Neuronal stem cell (in vitro differentiated cells): ENCODE measurements around the gene ICAM2.

Source experiments
- DNase-seq: peaks from one replicate; pipeline ENCODE4 v3.0.0-alpha.2; 2013; ENCODE audit warnings: low spot score
- H2AFZ ChIP-seq: one replicate; pipeline ENCODE4 v1.6.1; 2013; ENCODE audit warnings: mild to moderate bottlenecking, low read length, inconsistent platforms
- H2AK5ac ChIP-seq: 2 replicates; pipeline ENCODE4 v1.6.1; 2013; ENCODE audit warnings: low read depth, mild to moderate bottlenecking, inconsistent platforms, low read length, moderate library complexity, mixed read lengths
- H2BK120ac ChIP-seq: 2 replicates; pipeline ENCODE4 v1.6.1; 2013; ENCODE audit warnings: low read depth, mild to moderate bottlenecking, inconsistent platforms, low read length, moderate library complexity, mixed read lengths
- H2BK12ac ChIP-seq: one replicate; pipeline ENCODE4 v1.6.1; 2013; ENCODE audit warnings: low read length, inconsistent platforms
- H2BK15ac ChIP-seq: 2 replicates; pipeline ENCODE4 v1.6.1; 2013; ENCODE audit warnings: mild to moderate bottlenecking, low read length, inconsistent platforms, mixed read lengths
- H2BK5ac ChIP-seq: one replicate; pipeline ENCODE4 v1.6.1; 2013; ENCODE audit warnings: inconsistent platforms, mild to moderate bottlenecking, low read length, moderate library complexity
- H3K14ac ChIP-seq: one replicate; pipeline ENCODE4 v1.6.1; 2013; ENCODE audit warnings: low read length, inconsistent platforms
- H3K18ac ChIP-seq: 2 replicates; pipeline ENCODE4 v1.6.1; 2013; ENCODE audit warnings: low read length, inconsistent platforms
- H3K23ac ChIP-seq: 2 replicates; pipeline ENCODE4 v1.6.1; 2013; ENCODE audit warnings: low read depth, mild to moderate bottlenecking, mixed read lengths, low read length, inconsistent platforms; ENCODE audit not compliant: poor library complexity
- H3K27ac ChIP-seq: replicated peaks from 3 replicates; pipeline ENCODE4 v1.5.1; 2013; ENCODE audit warnings: low read length, inconsistent platforms
- H3K27me3 ChIP-seq, 3 experiments: 2 replicates each; pipeline ENCODE4 v1.6.1; 2013; ENCODE audit warnings: low read length in 3 of 3, mild to moderate bottlenecking in 2 of 3, inconsistent platforms in 1 of 3, low read depth in 1 of 3, mixed read lengths in 1 of 3, moderate library complexity in 1 of 3; ENCODE audit not compliant: control insufficient read depth in 3 of 3, insufficient read depth in 3 of 3
- H3K36me3 ChIP-seq, 2 donors: replicated peaks in 1 of 2; 2 replicates each; pipeline ENCODE4 v1.6.1; 2013; ENCODE audit warnings: low read length in 2 of 2; ENCODE audit not compliant: control insufficient read depth in 2 of 2, insufficient read depth in 2 of 2
- H3K4ac ChIP-seq: 2 replicates; pipeline ENCODE4 v1.6.1; 2013; ENCODE audit warnings: inconsistent platforms, mild to moderate bottlenecking, low read length, moderate library complexity
- H3K4me1 ChIP-seq, 2 donors: 1 replicate in 1 of 2; 2 replicates in 1 of 2; pipeline ENCODE4 v1.6.1; 2013; ENCODE audit warnings: low read length in 2 of 2, low read depth in 1 of 2; ENCODE audit not compliant: control insufficient read depth in 2 of 2, insufficient read depth in 1 of 2
- H3K4me2 ChIP-seq: one replicate; pipeline ENCODE4 v1.6.1; 2013; ENCODE audit warnings: mild to moderate bottlenecking, low read length, inconsistent platforms; ENCODE audit not compliant: insufficient read depth, poor library complexity, severe bottlenecking
- H3K4me3 ChIP-seq, 2 donors: 2 replicates each; pipeline ENCODE4 v1.5.1; 2013; ENCODE audit warnings: low read length in 2 of 2, mild to moderate bottlenecking in 2 of 2, inconsistent platforms in 1 of 2, moderate library complexity in 1 of 2
- H3K79me1 ChIP-seq: one replicate; pipeline ENCODE4 v1.6.1; 2013; ENCODE audit warnings: low read depth, mild to moderate bottlenecking, inconsistent platforms, low read length, moderate library complexity
- H3K9ac ChIP-seq: one replicate; pipeline ENCODE4 v1.6.1; 2013; ENCODE audit warnings: mild to moderate bottlenecking, low read depth, low read length, inconsistent platforms; ENCODE audit not compliant: poor library complexity
- H3K9me3 ChIP-seq, 2 donors: replicated peaks in 1 of 2; 2 replicates each; pipeline versions ENCODE3 to v1.6.1; 2013; ENCODE audit warnings: low read length in 2 of 2, mild to moderate bottlenecking in 2 of 2, inconsistent platforms in 1 of 2, low read depth in 1 of 2, mixed read lengths in 1 of 2, moderate library complexity in 1 of 2; ENCODE audit not compliant: control insufficient read depth in 2 of 2, insufficient read depth in 1 of 2
- H4K8ac ChIP-seq: one replicate; pipeline ENCODE4 v1.6.1; 2013; ENCODE audit warnings: low read depth, mild to moderate bottlenecking, inconsistent platforms, low read length, moderate library complexity
- H4K91ac ChIP-seq: one replicate; pipeline ENCODE4 v1.6.1; 2013; ENCODE audit warnings: low read length, low read depth, mild to moderate bottlenecking, inconsistent platforms; ENCODE audit not compliant: poor library complexity
- WGBS, 2 donors: extraction: QIAGEN DNeasy Blood & Tissue Kit; methylation state at CpG; one replicate each; pipeline ENCODE4 v1.1.7; 2013; ENCODE audit warnings: missing lambda C conversion rate in 2 of 2, mixed read lengths in 1 of 2; ENCODE audit not compliant: insufficient read length in 2 of 2, insufficient replicate concordance in 1 of 2; ENCODE audit errors: extremely low coverage in 2 of 2; 5-methylcytosine and 5-hydroxymethylcytosine counted together

The ICAM2 gene

DNA sequence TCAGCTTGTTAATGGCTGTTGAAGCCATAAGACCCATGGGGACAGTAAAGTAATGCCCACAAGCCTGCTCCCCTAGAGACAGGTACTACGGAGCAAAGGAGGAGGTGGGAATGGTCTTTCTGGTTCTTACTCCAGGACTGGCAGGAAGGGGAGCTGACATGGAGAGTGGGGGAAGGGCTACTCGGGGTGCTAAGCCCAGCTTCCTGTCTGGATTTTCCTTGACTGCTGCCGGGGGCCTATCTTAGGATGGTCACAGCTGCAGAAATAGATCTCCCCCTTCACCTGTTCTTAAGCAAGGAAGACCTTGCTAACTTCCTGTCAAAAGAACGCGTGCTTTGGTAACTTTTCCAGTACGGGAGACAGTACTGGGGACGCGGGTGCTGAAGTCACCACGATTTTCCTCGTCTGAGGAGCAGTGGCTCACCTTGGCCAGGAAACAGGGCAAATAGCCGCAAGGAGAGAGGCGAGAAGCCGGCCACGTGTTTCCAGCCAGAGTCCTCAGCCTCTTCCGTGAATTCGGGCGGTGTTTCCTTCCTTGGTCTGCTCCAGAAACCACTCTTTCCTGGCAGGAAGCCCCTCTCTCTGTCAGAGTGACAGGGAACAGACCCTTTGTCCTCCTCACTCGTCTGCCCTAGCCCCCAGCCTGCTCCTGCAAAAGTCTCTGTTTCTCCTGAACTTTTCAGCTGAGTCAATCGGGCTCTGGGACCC lies 22.9 kb downstream of the ICAM2 start:
- H3K36me3 ChIP-seq: no peaks in the 10 kb centered on the region
- no peak overlapping the region for H4K91ac ChIP-seq
- no peak overlapping the region for H2BK12ac ChIP-seq
- H2BK5ac ChIP-seq: no peak overlapping the region
- H4K8ac ChIP-seq: no peak overlapping the region
- no peak overlapping the region for H3K23ac ChIP-seq
- H3K4me1 ChIP-seq: peaks cover 0 to 6% of the 10 kb centered on the region in 2 donors
- peaks cover 0 to 2% of the 10 kb centered on the region in 2 donors for H3K9me3 ChIP-seq
- H3K4me3 ChIP-seq: peak overlapping the region; percentile 67 to 88
- no peak overlapping the region for H3K9ac ChIP-seq
- no CpG with 5 or more reads among the region's 19 CpGs for WGBS, 2 donors
- H2BK15ac ChIP-seq: no peak overlapping the region
- H3K27ac ChIP-seq: no peak overlapping the region
- peak overlapping the region; percentile 99 for H2AFZ ChIP-seq
- H3K79me1 ChIP-seq: no peaks in the 10 kb centered on the region
- peak overlapping the region; percentile 86 for H3K4me2 ChIP-seq
- H3K14ac ChIP-seq: no peak overlapping the region
- peaks cover 0 to 30% (median 24%) of the 10 kb centered on the region in 3 experiments for H3K27me3 ChIP-seq
- H2AK5ac ChIP-seq: no peak overlapping the region
- no peak overlapping the region for H3K18ac ChIP-seq
- no peak for DNase-seq
- H2BK120ac ChIP-seq: no peak overlapping the region
- H3K4ac ChIP-seq: no peak overlapping the region

- Histone ChIP-seq H3K4me2 (no peak overlapping the region), H3K9ac (no peak overlapping the region), H3K27ac (no peak overlapping the region), H3K4me3 (no peak overlapping the region), H2BK120ac (no peak overlapping the region), H3K27me3 (peaks cover 0 to 38% (median 24%) of the 10 kb centered on the region in 3 experiments), H2AFZ (no peak overlapping the region), H4K8ac (no peak overlapping the region), H4K91ac (no peak overlapping the region), H3K4me1 (peaks cover 0 to 6% of the 10 kb centered on the region in 2 donors), H3K79me1 (no peaks in the 10 kb centered on the region), H3K18ac (no peak overlapping the region), H2BK15ac (no peak overlapping the region), H2BK12ac (no peak overlapping the region), H2BK5ac (no peak overlapping the region), H2AK5ac (no peak overlapping the region), H3K14ac (no peak overlapping the region), H3K23ac (no peak overlapping the region), H3K4ac (no peak overlapping the region), H3K9me3 (peaks cover 0 to 2% of the 10 kb centered on the region in 2 donors), H3K36me3 (no peaks in the 10 kb centered on the region)
- no CpG with 5 or more reads among the region's 11 CpGs for WGBS, 2 donors
- DNase-seq: no peak
Observed at GRCh38 chr17:63996430-63997182, 23.8 kb downstream of the ICAM2 start.

DNA sequence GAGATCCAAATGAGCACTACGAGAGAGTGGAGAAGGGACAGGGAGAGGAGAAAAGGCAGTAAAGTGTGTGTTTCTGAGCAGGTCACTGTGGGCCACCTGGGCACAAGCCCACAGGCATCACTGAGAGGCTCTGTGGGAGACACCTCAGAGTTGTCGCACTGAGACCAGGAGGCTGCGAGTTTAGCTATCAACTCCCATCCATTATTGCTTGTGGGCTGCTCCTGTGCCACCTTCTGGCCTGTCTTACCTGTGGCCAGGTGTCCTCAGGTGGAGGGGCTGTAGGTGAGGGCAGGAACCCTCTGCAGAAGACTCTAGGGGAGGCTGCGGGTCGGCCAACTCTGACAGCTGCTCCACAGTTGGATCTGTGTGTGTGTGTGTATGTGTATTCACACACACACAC lies 24.8 kb downstream of the ICAM2 start:
- Histone ChIP-seq H4K91ac (no peak overlapping the region), H2BK120ac (peak overlapping the region; percentile 9), H3K36me3 (no peaks in the 10 kb centered on the region), H3K23ac (no peak overlapping the region), H3K27ac (no peak overlapping the region), H4K8ac (no peak overlapping the region), H3K14ac (no peak overlapping the region), H3K4ac (no peak overlapping the region), H2AFZ (no peak overlapping the region), H2BK15ac (no peak overlapping the region), H3K4me2 (no peak overlapping the region), H3K79me1 (no peaks in the 10 kb centered on the region), H2BK12ac (no peak overlapping the region), H3K9ac (no peak overlapping the region), H3K9me3 (peaks cover 0 to 2% of the 10 kb centered on the region in 2 donors), H3K27me3 (peaks cover 0 to 38% (median 24%) of the 10 kb centered on the region in 3 experiments), H3K4me3 (no peak overlapping the region), H2BK5ac (no peak overlapping the region), H3K4me1 (peaks cover 0 to 8% of the 10 kb centered on the region in 2 donors), H3K18ac (no peak overlapping the region), H2AK5ac (peak overlapping the region; percentile 27)
- no CpG with 5 or more reads among the region's 5 CpGs for WGBS, 2 donors
- no peak for DNase-seq

DNA sequence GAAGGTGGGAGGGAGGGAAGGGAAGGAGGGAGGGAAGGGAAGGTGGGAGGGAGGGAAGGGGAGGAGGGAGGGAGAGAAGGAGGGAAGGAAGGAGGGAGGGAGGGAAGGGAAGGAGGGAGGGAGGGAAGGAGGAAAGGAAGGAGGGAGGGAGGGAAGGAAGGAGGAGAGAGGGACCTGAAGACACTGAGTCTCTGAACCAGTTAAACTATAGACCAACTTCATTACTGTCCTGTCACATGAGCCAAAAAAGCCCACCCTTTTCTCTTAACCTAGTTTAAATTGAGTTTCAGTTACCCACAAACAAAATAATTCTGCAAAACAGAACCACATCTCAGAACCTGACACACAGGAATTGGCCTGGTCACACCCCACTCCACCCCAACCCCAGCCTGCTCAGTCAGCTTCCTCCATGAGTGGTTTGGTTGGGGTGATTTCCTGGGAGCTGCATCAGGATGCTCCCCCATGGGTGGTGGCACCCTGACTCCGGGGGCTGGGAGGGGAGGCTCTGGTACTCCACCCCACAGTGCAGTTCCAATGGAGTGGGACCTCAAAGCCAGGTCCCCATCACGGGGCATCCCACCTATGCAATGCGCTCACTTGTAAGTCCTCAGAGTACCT lies 27.0 kb downstream of the ICAM2 start:
- H4K8ac ChIP-seq: no peak overlapping the region
- no peak overlapping the region for H3K4ac ChIP-seq
- no peaks in the 10 kb centered on the region for H3K36me3 ChIP-seq
- H3K4me3 ChIP-seq: no peak overlapping the region
- H3K23ac ChIP-seq: no peak overlapping the region
- H3K9ac ChIP-seq: no peak overlapping the region
- no CpG with 5 or more reads among the region's 3 CpGs for WGBS, 2 donors
- H3K9me3 ChIP-seq: no peaks in the 10 kb centered on the region
- DNase-seq: no peak
- no peak overlapping the region for H2AFZ ChIP-seq
- H2BK5ac ChIP-seq: no peak overlapping the region
- H3K18ac ChIP-seq: no peak overlapping the region
- no peak overlapping the region for H2BK120ac ChIP-seq
- no peak overlapping the region for H2AK5ac ChIP-seq
- H3K4me1 ChIP-seq: peaks cover 0 to 15% of the 10 kb centered on the region in 2 donors
- H2BK15ac ChIP-seq: no peak overlapping the region
- peaks cover 0 to 42% (median 13%) of the 10 kb centered on the region in 3 experiments for H3K27me3 ChIP-seq
- H3K4me2 ChIP-seq: no peak overlapping the region
- H2BK12ac ChIP-seq: no peak overlapping the region
- H3K27ac ChIP-seq: no peak overlapping the region
- H4K91ac ChIP-seq: no peak overlapping the region
- H3K14ac ChIP-seq: no peak overlapping the region
- H3K79me1 ChIP-seq: no peaks in the 10 kb centered on the region
